Neural crest cell (in vitro differentiated cells): ENCODE data around the gene DNAJA1. TPM values are rescaled to one million over a fixed set of nuclear protein-coding genes. Genes with fewer than 3 reads are reported as not detected.

Experiments used
- DNase-seq: peaks from one replicate; pipeline ENCODE4 v3.0.0; 2021; ENCODE audit warnings: low read depth, mixed read lengths, low spot score
- H3K27ac Mint-ChIP-seq: one replicate; pipeline ENCODE4 v1.8.0; 2021; ENCODE audit warnings: mild to moderate bottlenecking, mixed read lengths; ENCODE audit not compliant: unreplicated experiment
- H3K27me3 Mint-ChIP-seq: 2 replicates; pipeline ENCODE4 v1.8.0; 2021; ENCODE audit warnings: low read depth, mild to moderate bottlenecking, mixed read lengths
- H3K36me3 Mint-ChIP-seq: 2 replicates; pipeline ENCODE4 v1.8.0; 2021; ENCODE audit warnings: low read depth, mild to moderate bottlenecking, mixed read lengths
- H3K4me1 Mint-ChIP-seq: 2 replicates; pipeline ENCODE4 v1.8.0; 2021; ENCODE audit warnings: mixed read lengths
- H3K4me3 Mint-ChIP-seq: one replicate; pipeline ENCODE4 v1.8.0; 2021; ENCODE audit warnings: mild to moderate bottlenecking, mixed read lengths
- H3K9me3 Mint-ChIP-seq: 2 replicates; pipeline ENCODE4 v1.8.0; 2021; ENCODE audit warnings: mixed read lengths
- CTCF ChIP-seq: fragments of 200-600 bp; sonication (generic); conservative IDR thresholded peaks from 2 replicates; pipeline ENCODE4 v1.5.0; 2021; ENCODE audit warnings: antibody characterized with exemption, mild to moderate bottlenecking
- total RNA-seq: library from RNA; stranded (reverse); gene quantifications from 2 replicates; pipeline ENCODE4 v1.2.1, GENCODE V29; 2021

DNAJA1 gene
- total RNA-seq, 1 donor from 2014 or later: 252 TPM

- Mint-ChIP-seq H3K36me3 (peaks cover 25% of the 10 kb centered on the region), H3K27me3 (no peaks in the 10 kb centered on the region), H3K9me3 (no peaks in the 10 kb centered on the region), H3K4me3 (no peak overlapping the region), H3K4me1 (peaks cover 47% of the 10 kb centered on the region), H3K27ac (no peak overlapping the region)
- TF ChIP-seq CTCF: no peak
- DNase-seq: no peak
These were observed 5.2 kb downstream of the DNAJA1 start for GRCh38 chr9:33030285-33030684.

GRCh38 chr9:33032292-33032691 lies 7.2 kb downstream of the DNAJA1 start:
- no peak for TF ChIP-seq CTCF
- Mint-ChIP-seq H3K9me3 (no peaks in the 10 kb centered on the region), H3K27ac (no peak overlapping the region), H3K4me3 (no peak overlapping the region), H3K36me3 (peaks cover 30% of the 10 kb centered on the region), H3K4me1 (peaks cover 33% of the 10 kb centered on the region), H3K27me3 (no peaks in the 10 kb centered on the region)
- DNase-seq: no peak

GRCh38 chr9:33032865-33033264 lies 7.8 kb downstream of the DNAJA1 start:
- no peaks in the 10 kb centered on the region for H3K27me3 Mint-ChIP-seq
- no peak overlapping the region for H3K4me3 Mint-ChIP-seq
- H3K36me3 Mint-ChIP-seq: peaks cover 30% of the 10 kb centered on the region
- no peak for DNase-seq
- H3K9me3 Mint-ChIP-seq: no peaks in the 10 kb centered on the region
- TF ChIP-seq CTCF: no peak
- no peak overlapping the region for H3K27ac Mint-ChIP-seq
- peaks cover 32% of the 10 kb centered on the region for H3K4me1 Mint-ChIP-seq

GRCh38 chr9:33040792-33041431 lies 15.8 kb downstream of the DNAJA1 start:
- no peak for TF ChIP-seq CTCF
- no peak for DNase-seq
- Mint-ChIP-seq H3K27ac (no peak overlapping the region), H3K36me3 (peaks cover 15% of the 10 kb centered on the region), H3K9me3 (no peaks in the 10 kb centered on the region), H3K4me1 (peaks cover 21% of the 10 kb centered on the region), H3K4me3 (peak overlapping the region; percentile 27), H3K27me3 (no peaks in the 10 kb centered on the region)

GRCh38 chr9:33041432-33042188 lies 16.5 kb downstream of the DNAJA1 start:
- H3K27me3 Mint-ChIP-seq: no peaks in the 10 kb centered on the region
- DNase-seq: no peak
- no peak for TF ChIP-seq CTCF
- peaks cover 21% of the 10 kb centered on the region for H3K4me1 Mint-ChIP-seq
- no peak overlapping the region for H3K27ac Mint-ChIP-seq
- H3K36me3 Mint-ChIP-seq: peaks cover 13% of the 10 kb centered on the region
- peak overlapping the region; percentile 88 for H3K4me3 Mint-ChIP-seq
- H3K9me3 Mint-ChIP-seq: no peaks in the 10 kb centered on the region
